Peyer's patch (tissue), 4 donors: ENCODE measurements around the gene CD300A.

Experiments
- POLR2A ChIP-seq, 2 donors: fragments of 450-650 bp; IDR thresholded peaks; one replicate each; pipeline ENCODE4 v1.5.1; 2017; ENCODE audit warnings: antibody characterized with exemption in 2 of 2, mild to moderate bottlenecking in 2 of 2, moderate library complexity in 2 of 2
- TF ChIP-seq, protein P1 (sequence below), 6 experiments: fragments of 450-650 bp in 4 of 6; fragments of 200-600 bp in 2 of 6; sonication (generic) in 1 of 6; IDR thresholded peaks; one replicate each; pipeline ENCODE4 v1.5.1; 2017 to 2019; ENCODE audit warnings: antibody characterized with exemption in 6 of 6, mild to moderate bottlenecking in 3 of 6, moderate library complexity in 1 of 6

DNA sequence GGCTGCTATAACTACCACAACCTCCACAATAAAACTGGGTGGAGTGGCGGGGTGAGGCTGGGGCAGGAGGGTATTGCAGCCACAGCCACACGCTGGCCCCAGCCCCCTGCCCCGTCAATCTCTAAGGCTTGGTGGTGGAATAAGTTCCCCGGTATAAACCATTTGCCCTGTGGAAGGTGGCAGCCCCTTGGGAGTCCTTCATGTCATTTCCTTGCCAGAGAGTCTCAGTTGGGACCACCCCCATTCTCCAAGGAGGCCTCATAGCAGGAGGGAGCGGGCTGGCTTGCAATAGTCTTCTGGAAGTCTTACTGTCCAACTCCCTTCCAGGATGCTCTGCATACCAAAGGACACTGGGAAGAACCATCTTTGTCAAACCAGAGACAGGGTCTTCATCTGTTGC, 19.4 kb downstream of the CD300A start:
- TF ChIP-seq, protein P1, sequence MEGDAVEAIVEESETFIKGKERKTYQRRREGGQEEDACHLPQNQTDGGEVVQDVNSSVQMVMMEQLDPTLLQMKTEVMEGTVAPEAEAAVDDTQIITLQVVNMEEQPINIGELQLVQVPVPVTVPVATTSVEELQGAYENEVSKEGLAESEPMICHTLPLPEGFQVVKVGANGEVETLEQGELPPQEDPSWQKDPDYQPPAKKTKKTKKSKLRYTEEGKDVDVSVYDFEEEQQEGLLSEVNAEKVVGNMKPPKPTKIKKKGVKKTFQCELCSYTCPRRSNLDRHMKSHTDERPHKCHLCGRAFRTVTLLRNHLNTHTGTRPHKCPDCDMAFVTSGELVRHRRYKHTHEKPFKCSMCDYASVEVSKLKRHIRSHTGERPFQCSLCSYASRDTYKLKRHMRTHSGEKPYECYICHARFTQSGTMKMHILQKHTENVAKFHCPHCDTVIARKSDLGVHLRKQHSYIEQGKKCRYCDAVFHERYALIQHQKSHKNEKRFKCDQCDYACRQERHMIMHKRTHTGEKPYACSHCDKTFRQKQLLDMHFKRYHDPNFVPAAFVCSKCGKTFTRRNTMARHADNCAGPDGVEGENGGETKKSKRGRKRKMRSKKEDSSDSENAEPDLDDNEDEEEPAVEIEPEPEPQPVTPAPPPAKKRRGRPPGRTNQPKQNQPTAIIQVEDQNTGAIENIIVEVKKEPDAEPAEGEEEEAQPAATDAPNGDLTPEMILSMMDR (IDR thresholded peaks at IDR 0.05), result no peak
- no peak for TF ChIP-seq POLR2A (IDR thresholded peaks at IDR 0.05)
